Pulmonary artery endothelial cell (primary cell): Measurements from ENCODE around the gene PLB1. TPM values are rescaled to one million over a fixed set of nuclear protein-coding genes. Genes with fewer than 3 reads are reported as not detected.

ENCODE experiments used
- DNase-seq: peaks from one replicate; pipeline ENCODE4 v3.0.0-alpha.2; 2011; ENCODE audit warnings: low read depth, low spot score
- total RNA-seq: library from RNA; depleted of rRNA; stranded (reverse); fragments of >200 nt; gene quantifications from 2 replicates; pipeline ENCODE4 v1.2.3, GENCODE V29; 2014

The PLB1 gene
- total RNA-seq, 1 donor from 2014 or later = 0.46 TPM

DNA sequence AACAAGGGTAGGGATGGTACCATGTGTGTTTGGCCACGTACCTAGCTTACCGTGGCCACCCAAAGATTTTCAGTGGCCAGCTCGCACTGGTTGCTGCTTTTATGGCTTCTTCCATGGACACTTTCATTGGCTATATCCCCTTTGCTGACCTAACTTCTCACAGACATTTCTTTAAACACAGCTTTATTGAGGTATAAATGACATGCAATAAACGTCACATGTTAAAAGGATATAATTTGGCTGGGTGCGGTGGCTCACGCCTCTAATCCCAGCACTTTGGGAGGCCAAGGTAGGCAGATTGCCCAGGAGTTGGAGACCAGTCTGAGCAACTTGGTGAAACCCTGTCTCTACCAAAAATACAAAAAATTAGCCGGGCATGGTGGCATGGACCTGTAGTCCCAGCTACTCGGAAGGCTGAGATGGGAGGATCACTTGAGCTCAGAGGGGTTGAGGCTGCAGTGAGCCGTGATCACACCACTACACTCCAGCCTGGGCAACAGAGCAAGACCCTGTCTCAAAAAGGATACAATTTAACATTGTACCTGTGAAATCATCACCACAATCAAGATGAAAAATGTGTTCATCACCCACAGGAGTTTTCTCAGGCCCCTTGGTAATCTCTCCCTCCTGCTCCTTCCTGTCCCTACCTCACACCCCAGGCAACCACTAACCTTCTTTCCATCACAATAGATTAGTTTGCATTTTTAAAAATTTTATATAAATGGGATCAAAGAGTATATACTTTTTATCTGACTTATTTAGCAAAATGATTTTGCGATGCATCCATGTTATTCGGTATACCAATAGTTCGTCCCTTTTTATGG, 127.9 kb downstream of the PLB1 start:
- DNase-seq = no peak

DNA sequence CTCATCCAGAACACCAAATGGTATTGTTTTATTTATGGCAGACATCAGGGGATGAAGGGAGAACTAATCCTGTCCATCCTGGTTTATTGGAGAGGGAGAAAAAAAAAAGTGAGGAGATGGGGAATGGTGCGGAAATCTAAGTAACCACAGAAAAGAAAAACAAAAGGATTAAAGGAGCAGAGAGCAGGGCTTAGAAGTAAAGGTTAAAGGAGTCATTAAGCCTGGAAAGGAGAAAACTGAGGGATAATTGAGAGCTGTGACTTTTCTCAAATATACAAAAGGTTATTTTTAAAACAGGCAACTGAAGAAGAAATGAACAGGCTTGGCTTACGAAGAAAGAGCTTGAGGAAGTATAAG, 128.6 kb downstream of the PLB1 start:
- DNase-seq = no peak

DNA sequence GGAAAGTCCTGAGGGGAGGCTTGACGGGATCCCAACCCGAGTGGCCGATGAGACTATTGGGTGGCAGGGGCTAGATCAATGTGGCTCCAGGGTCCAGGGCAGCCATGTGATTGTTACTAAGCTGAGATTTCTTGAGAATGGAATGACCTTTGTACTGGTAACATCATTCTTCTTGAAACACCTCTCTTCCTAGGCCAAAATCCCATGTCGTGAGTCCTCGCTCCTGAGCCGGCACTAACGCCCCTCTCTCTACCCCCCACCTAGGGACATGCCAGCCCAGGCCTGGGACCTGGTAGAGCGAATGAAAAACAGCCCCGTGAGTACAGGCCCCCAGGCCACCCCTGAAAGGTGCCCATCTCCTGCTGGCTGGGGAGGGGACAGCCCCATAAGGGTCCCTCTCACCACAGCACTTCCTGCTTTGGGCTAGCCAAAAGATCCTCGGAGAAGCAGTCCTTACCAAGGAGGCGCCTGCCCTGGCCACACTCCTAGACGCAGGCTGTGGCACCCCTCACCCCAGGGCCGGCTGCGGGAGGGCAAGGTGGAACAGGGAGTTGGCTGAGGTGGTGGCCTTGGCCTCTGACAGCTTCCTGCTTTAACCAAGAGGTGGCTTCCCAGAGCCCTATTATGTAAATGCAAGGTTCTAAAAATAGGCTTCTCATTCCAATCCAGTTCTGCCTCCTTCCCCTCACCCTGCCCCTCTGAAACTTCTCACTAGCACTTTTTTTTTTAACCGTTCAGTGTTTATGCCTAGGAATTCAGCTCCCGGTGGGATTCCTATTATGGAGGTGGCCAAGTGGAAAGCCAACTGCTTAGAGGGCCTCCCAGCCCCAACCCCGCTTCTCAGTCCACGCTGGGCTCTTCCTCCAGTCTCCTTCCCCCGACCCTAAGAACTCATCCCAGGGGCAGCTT, 129.2 kb downstream of the PLB1 start:
- no peak for DNase-seq

DNA sequence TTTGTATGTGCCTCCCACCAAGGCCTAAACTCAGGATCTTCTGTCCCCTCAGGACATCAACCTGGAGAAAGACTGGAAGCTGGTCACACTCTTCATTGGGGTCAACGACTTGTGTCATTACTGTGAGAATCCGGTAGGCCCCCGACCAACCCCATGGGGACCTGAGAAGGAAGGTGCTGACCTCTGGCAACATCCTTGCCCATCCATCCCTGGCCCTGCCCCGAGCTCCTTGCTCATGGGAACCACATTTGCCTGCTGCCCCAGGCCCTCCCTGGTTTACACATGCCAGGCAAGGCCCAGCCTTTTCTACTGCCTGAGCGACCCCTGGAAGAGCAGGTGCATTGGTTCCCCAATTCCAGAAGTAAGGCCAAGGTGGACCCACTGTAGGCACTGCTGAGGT, 130.5 kb downstream of the PLB1 start:
- DNase-seq = no peak

DNA sequence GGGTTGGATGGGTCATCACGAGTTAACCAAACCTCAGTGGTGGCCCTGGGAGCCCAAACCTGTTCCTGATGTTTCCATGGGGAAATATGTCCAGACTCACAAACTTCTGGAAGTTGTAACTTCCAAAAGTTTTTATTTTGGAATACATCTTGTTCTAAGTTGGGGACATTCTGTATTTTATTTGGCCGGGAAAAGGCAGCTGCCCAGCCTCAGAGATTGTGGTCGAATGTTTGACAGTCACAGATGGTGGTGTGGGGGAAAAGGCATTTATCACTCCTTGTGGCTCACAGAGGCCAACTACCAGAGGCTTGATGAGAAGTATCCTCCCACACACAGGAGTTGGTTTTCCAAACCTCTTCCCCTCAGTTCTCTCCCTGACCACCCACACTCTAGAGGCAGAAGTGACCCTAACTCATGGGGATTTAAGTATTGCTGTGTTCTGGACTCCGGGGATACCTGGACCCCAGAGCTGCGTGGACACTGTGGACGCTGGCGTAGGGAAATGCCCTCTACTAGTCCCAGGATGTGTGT, 131.1 kb downstream of the PLB1 start:
- no peak for DNase-seq

DNA sequence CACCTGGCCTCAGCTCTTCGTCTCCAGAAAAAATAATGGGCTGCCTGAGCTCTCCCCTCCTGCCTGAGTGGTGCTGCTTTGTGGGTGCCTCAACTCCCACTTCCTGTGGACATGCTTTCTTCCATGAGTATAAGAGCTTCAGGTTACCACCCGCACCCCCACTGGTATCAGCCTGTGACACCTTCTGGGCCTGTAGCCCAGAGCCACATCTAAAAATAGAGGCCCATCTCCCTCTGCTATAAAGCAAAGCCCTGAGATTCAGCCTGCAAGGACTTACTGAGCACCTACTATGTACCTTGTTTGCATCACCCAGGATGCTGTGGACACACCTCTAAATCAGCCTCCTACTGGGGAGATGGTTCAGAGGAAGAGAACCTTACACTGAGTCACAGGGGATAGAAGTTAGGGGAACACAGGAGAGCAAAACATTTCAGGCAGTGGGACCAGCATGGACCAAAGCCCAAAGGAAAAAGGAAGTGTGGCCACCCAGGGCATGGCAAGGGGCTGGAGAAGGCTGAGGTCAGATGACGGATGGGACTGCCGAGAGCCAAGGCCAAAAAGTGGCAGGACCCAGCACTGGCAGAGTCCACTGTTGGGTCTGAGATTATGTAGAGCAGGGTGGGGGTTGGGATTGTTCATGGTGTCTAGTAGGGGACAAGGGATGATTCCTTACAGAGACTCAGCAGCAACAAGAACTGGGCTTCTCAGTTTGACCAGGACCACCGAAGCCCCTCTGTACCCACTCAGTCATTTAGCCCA, 132.0 kb downstream of the PLB1 start:
- no peak for DNase-seq

DNA sequence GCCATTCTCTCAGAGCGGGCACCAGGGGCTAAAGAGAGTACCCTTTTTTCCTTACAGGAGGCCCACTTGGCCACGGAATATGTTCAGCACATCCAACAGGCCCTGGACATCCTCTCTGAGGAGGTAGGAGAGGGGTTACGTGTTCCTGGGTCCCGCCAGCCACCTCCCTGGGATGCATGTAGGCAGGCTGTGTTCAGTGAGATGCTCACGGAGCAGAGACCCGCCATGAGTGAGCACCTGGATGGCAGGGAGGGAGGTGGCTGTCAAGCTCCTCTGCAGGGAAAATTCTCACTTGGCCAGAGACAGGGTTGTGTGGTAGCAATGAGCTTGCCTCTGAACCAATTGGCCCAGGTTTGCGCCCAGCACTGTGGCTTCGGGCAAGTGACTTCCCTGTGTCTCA, 132.6 kb downstream of the PLB1 start:
- DNase-seq = no peak

DNA sequence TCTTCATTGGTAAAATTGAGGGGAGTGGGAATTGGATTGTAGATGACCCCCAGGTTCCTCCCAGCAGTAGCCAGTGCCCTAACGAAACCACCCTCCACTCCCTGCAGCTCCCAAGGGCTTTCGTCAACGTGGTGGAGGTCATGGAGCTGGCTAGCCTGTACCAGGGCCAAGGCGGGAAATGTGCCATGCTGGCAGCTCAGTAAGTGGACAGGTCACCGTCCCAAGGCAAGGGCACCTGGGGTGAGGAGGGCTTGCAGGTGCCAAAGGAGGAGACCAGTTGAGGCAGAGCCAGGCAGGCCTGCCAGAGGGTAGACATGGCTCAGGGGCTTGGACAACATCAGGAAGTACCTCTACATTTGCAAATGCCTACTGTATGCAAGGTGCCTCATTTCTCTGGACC, 133.1 kb downstream of the PLB1 start:
- no peak for DNase-seq

DNA sequence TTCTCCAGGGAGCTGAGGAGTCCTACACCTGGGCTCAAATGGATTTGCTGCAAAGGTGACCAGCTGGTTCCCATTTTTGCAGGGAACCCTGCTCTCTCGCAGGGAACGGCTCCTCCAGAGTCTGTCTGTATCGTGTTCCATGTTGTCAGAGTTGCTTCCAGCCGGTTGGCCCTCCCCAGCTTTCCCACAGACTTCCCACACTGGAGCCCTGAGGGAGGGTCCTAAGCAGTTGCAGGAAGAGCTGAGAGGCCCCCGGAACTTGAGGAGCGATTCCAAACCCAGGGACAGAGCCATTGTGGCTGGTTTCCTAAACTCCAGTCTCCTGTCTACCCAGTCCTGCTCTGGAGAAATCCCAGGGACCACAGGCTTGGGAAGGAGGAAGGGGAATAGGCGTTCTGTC, 134.1 kb downstream of the PLB1 start:
- DNase-seq = no peak

DNA sequence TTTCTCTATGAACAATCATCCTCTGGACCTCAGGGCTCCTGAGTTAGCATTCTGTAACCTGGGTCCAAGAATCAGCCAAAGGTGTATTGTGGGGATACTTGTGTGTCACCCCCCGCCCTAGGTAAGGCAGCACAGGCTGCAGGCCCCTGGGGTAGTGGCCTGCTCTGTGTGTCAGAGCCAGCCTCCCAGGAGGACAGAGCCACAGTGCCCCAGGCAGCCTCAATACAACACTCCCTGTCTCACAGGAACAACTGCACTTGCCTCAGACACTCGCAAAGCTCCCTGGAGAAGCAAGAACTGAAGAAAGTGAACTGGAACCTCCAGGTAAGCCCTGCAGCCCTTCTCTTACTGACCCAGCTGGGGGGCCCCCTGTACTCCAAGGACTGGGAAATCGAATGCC, 134.5 kb downstream of the PLB1 start:
- DNase-seq = no peak

DNA sequence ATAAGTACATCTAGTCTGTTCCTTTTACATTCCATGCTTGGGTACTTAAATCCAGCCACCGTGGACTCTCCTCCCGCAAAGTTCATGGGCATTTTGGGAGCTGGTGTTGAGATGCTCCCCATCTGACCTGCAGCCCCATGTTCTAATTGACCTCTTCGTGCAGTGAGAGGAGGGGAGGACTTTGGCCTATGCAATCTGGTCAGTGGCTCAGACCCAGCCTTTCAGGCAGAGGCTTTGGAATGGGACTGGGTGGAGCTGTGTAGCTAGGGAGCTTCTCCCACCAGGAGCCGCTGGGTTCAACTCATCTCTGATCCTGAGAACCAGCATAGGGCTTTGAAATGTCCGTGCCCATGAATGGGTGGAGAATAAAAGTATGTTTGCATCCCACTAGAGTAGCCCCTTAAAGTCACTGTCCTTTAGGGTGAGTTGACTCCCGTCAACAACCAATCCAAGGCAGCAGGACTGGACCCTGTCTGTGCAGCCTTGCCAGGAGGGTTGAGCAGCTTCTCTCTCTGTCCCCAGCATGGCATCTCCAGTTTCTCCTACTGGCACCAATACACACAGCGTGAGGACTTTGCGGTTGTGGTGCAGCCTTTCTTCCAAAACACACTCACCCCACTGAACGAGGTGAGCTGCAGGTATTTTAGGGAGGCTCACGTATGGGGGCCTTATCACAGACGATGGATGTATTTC, 135.8 kb downstream of the PLB1 start:
- DNase-seq = no peak

DNA sequence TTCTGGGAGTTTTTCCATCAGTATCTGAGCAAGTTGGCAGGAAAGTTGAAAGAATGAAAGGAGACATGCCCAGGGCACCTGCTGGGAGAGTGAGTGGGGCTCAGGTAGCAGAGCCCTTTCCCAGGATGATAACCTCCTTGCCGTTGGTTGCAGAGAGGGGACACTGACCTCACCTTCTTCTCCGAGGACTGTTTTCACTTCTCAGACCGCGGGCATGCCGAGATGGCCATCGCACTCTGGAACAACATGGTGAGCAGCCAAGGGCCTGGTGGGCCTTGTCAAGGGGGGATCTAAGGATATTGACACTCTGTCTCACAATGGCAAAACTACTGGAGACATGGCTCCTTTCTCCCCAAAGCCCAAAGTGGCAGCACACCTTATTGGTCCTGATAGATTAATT, 136.9 kb downstream of the PLB1 start:
- no peak for DNase-seq

DNA sequence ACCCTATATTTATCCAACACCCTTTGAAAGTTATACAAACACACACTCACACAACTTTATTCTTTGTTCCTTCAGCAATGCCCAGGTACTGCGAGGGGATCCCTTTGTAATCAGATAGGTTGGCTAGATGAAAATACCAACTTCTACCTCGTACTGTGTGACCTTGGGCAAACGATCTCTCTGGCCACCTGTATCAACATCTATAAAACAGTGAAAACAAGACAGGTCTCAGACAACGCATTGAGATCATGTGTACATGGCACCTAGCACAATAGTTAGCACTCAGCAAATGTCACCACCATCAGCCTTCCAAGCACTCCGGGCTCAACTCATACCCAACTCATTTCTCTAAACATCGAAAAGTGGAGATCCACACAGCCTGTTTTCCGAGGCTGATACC, 137.3 kb downstream of the PLB1 start:
- no peak for DNase-seq

DNA sequence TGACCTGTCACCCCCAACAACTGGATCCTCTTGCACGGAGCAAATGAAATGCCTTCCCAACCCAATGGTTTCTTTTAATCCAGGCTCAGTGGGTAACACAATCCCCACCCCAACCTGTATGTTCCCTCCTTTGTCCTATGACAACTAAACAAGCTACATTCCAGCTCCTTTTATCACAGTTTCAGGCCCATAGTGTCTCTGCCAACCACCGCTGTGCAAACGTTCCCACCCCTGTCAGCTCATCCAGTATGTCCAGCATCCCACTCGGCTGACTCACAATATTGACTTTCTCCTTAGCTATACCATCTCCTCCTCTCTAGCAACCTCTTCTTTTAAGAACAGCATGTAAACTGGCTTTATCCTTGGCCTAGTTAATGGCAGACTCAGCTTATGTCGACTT, 137.9 kb downstream of the PLB1 start:
- no peak for DNase-seq

DNA sequence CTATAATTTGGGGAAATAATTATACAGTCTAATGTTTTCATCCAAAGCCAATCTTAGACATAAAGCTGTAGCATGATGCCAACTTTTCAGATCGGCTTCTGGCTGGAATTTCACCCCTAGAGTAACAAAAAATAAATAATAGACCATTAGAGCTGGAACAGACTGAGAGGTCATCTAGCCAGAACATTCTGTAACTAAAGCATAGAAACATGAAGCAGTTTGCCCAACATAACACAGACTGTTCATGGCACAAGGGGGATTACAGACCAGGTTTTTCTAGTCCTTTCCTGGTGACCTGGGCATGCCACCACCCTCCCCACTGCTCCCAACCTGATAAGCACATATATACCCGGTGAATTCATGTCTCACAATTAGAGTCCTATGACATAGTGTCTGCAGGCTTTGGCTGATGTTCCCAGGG, 139.3 kb downstream of the PLB1 start:
- DNase-seq = no peak

DNA sequence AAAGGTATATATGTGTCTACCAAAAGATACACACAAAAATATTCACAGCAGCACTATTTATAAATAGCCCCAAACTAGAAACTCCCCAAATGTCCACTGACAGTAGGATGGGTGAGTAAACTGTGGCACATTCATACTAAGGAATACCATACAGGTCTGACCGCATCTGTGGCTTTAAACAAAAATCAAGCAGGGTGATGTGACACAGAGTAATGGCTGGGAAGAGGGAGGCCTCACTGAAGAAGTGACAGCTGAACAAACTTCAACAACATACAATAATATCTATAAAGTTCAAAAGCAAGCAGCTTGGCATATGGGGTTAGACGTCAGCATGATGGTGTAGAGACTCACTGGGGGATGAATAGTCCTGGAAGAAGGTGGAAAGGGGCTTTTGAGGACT, 140.6 kb downstream of the PLB1 start:
- DNase-seq = no peak

DNA sequence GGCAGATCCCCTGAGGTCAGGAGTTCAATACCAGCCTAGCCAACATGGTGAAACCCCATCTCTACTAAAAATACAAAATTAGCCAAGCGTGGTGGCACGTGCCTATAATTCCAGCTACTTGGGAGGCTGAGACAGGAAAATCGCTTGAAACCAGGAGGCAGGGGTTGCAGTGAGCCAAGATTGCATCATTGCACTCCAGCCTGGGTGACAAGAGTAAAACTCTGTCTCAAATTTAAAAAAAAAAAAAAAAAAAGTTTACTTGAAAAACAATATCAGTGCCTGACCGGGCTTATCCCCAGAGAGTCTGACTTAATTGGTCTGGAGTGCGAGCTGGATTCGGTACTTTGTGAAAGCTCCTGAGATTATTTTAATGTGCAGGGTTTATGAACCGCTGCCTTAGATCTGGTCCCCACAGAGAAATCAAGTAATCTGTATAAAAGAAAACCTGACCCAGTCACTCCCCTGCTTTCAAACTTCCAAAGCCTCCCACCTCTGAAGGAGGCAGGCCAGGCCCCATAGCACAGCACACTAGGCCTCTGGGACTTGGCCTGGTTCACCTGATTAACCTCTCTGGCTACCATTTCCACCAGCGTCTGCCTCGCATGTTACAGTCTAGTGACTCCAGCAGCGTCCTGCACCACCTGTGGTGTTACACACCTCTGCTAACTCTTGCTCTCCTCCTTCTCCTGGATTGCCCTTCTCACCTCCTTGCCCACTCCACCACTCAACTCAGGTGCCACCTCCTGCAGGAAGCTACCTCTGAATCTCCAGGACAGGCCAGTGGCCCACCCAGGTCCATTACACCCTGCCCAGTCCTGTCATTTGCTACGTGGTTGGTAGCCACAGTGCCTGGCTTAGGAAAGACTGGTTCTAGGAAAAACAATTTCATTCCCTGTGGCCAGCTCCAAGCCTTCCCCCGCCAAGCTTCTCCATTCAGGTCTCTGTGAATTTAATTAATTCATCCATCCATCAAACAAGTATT, 141.5 kb downstream of the PLB1 start:
- DNase-seq = no peak

DNA sequence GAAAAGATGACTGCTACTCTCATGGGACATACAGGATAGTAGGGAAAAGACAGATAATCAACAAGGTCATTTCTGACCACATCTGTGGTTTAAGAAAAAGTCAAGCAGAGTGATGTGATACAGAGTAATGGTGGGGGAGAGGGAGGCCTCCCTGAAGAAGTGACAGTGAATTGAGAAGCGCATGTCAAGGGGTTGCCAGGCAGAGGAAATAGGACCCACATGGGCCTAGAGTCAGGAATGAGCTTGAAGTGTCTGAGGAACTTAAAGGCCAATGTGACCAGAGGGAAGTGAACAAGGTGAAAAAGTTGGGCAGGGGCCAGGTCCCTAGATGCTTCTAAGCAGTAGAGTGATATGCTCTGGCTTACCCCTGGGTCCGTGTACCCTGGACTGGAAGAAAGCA, 142.2 kb downstream of the PLB1 start:
- DNase-seq = no peak

DNA sequence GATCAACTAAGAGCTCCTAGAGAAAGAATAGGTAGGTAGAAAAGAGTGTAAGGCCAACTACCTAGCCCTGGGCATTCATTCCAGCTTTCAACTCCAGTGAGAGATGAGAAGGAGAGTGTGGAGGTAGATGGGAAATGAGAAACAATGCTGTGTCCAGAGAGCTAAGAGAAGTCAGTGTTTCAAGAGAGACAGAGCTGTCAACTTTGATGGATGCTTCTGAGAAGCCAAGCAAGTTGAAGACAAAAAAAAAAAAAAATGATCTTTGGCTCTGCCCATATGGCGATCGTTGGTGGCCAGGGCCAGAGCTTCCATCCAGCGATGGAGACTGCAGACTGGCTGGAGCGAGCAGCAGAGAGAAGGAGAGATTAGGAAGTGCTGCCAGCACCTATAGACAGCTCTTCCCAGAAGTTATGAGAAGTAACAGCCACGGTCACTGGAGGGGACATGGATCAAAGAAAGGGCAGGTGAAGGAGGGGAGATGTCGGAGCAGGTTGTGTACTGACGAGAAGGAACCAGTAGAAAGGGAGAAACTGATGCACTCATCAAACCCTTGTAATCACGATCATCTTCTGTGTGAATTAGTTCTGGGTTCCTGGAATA, 143.3 kb downstream of the PLB1 start:
- no peak for DNase-seq

DNA sequence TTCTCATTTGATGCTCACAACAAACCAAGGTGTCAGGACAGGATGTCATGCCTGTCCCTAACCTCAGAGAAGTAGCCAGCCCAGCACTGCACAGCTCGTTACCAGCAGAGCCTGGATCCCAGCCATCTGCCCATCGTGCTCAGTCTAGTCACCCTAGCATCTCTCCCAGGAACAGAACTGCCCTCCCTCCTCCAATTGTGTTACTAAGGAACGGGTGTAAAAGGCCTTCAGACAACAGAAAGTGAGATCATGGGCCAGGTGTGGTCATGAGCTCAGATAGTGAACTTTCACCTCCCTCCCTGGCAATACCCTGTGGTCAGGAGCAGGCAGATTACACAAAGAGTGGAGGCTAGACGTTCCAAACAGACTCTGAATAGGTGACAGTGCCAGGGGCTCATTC, 144.0 kb downstream of the PLB1 start:
- DNase-seq = no peak
